Caco-2 (cell line): ENCODE measurements around the gene GNB1. TPM values are rescaled to one million over a fixed set of nuclear protein-coding genes. Genes with fewer than 3 reads are reported as not detected.

Experiments used
- BruUV-seq: library from RNA; stranded (reverse); fragments of 400-500 nt; replicated peaks from 2 replicates; lab custom pipeline; 2021; lab: Mats Ljungman, UMichigan
- CTCF ChIA-PET: fragments of 300-600 bp; sonication (Branson Sonifier 250); formaldehyde crosslinking; loops from one replicate; lab custom pipeline; 2022; ENCODE audit warnings: antibody characterized with exemption; lab: Charles Lee
- POLR2A ChIA-PET: fragments of 300-600 bp; sonication (Branson Sonifier 250); formaldehyde crosslinking; loops from one replicate; lab custom pipeline; 2022; ENCODE audit warnings: antibody characterized with exemption; lab: Charles Lee
- DNase-seq, 2 experiments: peaks; one replicate each; pipeline versions ENCODE4 v3.0.0 to v3.0.0-alpha.2; 2020 to 2022
- H3K27me3 ChIP-seq: replicated peaks from 2 replicates; pipeline ENCODE4 v1.6.0; 2011; ENCODE audit warnings: low read length; ENCODE audit not compliant: control insufficient read depth, insufficient read depth
- H3K36me3 ChIP-seq: 2 replicates; pipeline ENCODE4 v1.5.1; 2011; ENCODE audit warnings: low read length; ENCODE audit not compliant: control insufficient read depth, insufficient read depth
- H3K4me1 ChIP-seq: fragments of 250-450 bp; sonication (Bioruptor Pico); 2 replicates; pipeline ENCODE4 v1.5.1; 2020; ENCODE audit warnings: mild to moderate bottlenecking
- H3K4me3 ChIP-seq: 2 replicates; pipeline ENCODE4 v1.5.1; 2011; ENCODE audit warnings: low read depth, mild to moderate bottlenecking, control low read depth, low read length
- H3K9me3 ChIP-seq: fragments of 250-450 bp; sonication (Bioruptor Pico); 2 replicates; pipeline ENCODE4 v1.5.1; 2020; ENCODE audit warnings: mild to moderate bottlenecking, moderate library complexity
- H3K27ac Mint-ChIP-seq: one replicate; pipeline ENCODE4 v1.8.0; 2022; ENCODE audit warnings: mixed read lengths; ENCODE audit not compliant: unreplicated experiment
- H3K27me3 Mint-ChIP-seq: one replicate; pipeline ENCODE4 v1.8.0; 2022; ENCODE audit warnings: mixed read lengths; ENCODE audit not compliant: insufficient read depth, unreplicated experiment
- H3K36me3 Mint-ChIP-seq: one replicate; pipeline ENCODE4 v1.8.0; 2022; ENCODE audit warnings: mild to moderate bottlenecking, mixed read lengths; ENCODE audit not compliant: insufficient read depth, unreplicated experiment
- H3K4me1 Mint-ChIP-seq: one replicate; pipeline ENCODE4 v1.8.0; 2022; ENCODE audit warnings: low read depth, mixed read lengths; ENCODE audit not compliant: unreplicated experiment
- H3K4me3 Mint-ChIP-seq: one replicate; pipeline ENCODE4 v1.8.0; 2022; ENCODE audit warnings: mild to moderate bottlenecking, moderate library complexity, mixed read lengths; ENCODE audit not compliant: unreplicated experiment
- H3K9me3 Mint-ChIP-seq: one replicate; pipeline ENCODE4 v1.8.0; 2022; ENCODE audit warnings: mixed read lengths; ENCODE audit not compliant: unreplicated experiment
- intact Hi-C: fragments of 100-400 bp; cut with micrococcal nuclease; formaldehyde crosslinking; loops from one replicate; pipeline ENCODE4 v1.10.0; 2022; ENCODE audit not compliant: unreplicated experiment
- total RNA-seq: library from RNA; stranded (reverse); gene quantifications from 2 replicates; pipeline ENCODE4 v1.2.3, GENCODE V29; 2022
- TF ChIP-seq, protein P1 (sequence below), 2 experiments: fragments of 200-600 bp in 1 of 2; IDR thresholded peaks; 1 replicate in 1 of 2; 2 replicates in 1 of 2; pipeline versions ENCODE4 v1.5.1 to v1.8.0; 2011 to 2022; ENCODE audit warnings: antibody characterized with exemption in 1 of 2, control low read depth in 1 of 2, inconsistent platforms in 1 of 2, low read depth in 1 of 2, low read length in 1 of 2, mild to moderate bottlenecking in 1 of 2, moderate library complexity in 1 of 2; ENCODE audit not compliant: insufficient read depth in 1 of 2, severe bottlenecking in 1 of 2, unreplicated experiment in 1 of 2

The GNB1 gene
- total RNA-seq, 1 experiment from 2014 or later, result 301 TPM

DNA sequence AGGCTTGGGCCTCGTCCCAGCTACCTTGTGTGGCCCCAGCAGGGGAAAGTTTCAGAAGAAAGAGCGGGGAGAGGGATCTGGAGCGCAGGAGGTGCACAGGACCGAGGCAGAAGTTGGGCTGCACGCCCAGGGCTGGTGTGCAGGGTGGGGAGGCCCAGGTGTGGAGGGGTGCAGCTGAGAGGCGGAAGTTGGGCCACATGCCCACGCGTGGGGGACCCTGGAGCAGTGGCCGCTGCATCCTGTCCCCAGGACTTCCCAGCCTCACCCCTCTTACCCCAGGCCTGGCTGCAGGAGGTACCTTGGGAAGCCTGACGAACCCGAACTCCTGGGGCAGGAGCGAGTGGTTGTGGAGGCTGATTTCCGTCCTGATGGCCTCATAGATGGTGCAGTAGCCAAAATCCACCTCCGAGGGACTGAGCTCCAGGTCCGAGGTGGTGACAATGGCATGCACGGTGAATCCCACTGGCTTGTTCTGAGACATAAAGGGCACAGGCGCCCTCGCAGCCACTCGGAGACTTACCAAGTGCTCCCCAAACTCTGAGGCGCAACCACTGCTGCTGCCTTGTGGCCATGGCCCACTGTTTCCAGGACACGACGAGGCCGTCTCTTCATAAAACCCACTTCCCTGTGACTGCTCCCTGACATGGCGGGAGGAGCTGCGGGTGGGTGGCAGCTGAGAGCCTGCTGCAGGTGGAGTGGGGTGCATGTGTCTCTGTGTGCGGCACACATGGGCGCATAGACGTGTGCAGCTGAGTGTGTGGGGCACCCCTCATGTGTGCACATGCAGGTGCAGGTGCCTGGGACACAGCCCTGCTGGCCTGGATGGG lies 48.6 kb upstream of the GNB1 start:
- Mint-ChIP-seq H3K9me3 (no peaks in the 10 kb centered on the region), H3K4me1 (no peaks in the 10 kb centered on the region), H3K27me3 (no peaks in the 10 kb centered on the region), H3K36me3 (no peaks in the 10 kb centered on the region), H3K4me3 (no peak overlapping the region), H3K27ac (no peak overlapping the region)
- CTCF ChIA-PET, result no interaction called here
- TF ChIP-seq, protein P1, sequence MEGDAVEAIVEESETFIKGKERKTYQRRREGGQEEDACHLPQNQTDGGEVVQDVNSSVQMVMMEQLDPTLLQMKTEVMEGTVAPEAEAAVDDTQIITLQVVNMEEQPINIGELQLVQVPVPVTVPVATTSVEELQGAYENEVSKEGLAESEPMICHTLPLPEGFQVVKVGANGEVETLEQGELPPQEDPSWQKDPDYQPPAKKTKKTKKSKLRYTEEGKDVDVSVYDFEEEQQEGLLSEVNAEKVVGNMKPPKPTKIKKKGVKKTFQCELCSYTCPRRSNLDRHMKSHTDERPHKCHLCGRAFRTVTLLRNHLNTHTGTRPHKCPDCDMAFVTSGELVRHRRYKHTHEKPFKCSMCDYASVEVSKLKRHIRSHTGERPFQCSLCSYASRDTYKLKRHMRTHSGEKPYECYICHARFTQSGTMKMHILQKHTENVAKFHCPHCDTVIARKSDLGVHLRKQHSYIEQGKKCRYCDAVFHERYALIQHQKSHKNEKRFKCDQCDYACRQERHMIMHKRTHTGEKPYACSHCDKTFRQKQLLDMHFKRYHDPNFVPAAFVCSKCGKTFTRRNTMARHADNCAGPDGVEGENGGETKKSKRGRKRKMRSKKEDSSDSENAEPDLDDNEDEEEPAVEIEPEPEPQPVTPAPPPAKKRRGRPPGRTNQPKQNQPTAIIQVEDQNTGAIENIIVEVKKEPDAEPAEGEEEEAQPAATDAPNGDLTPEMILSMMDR (IDR thresholded peaks at IDR 0.05; ENCODE audit: insufficient read depth in 1 of 2, low read depth in 1 of 2, low read length in 1 of 2, severe bottlenecking in 1 of 2, unreplicated experiment in 1 of 2), result no peak
- H3K4me1 ChIP-seq, result no peaks in the 10 kb centered on the region
- no peaks in the 10 kb centered on the region for H3K9me3 ChIP-seq
- BruUV-seq, result no TSS peak
- H3K27me3 ChIP-seq, result no peaks in the 10 kb centered on the region
- intact Hi-C loops, result no loop called here
- H3K4me3 ChIP-seq, result no peak overlapping the region
- no peak for DNase-seq
- H3K36me3 ChIP-seq, result no peaks in the 10 kb centered on the region
- POLR2A ChIA-PET, result no interaction called here

DNA sequence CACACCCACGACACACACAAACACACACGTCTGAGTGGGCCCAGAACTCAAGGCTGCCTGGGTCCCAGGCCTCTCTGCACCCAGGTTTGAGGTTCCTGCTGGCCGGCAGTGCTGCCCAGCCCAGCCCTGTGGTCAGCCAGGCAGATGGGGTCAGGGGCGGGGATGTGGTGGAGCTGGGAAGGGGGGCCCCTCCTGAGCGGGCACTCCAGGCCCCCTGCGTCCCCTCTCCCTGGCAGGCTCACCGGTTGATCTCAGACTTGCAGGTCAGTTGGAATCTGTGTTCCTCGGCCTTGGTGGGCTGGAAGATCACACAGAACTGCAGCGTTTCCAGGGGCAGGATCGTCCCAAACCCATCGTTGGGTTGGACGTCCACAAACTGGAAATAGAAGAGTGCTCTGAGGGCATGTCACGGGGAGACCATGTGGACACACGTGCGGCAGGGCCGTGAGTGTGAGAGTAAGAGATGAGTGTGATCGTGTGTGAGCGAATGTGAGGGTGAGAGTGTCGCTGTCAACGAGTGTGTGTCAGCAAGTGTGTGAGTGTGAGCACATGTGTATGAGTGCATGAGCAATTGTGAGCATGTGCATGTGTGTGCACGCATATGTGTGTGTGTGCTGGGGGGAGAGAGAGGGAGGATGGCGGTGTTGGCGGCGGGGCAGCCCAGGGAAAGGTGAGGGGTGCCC lies 47.9 kb upstream of the GNB1 start:
- H3K36me3 ChIP-seq, result no peaks in the 10 kb centered on the region
- no peaks in the 10 kb centered on the region for H3K9me3 ChIP-seq
- TF ChIP-seq, protein P1 (IDR thresholded peaks at IDR 0.05; ENCODE audit: insufficient read depth in 1 of 2, low read depth in 1 of 2, low read length in 1 of 2, severe bottlenecking in 1 of 2, unreplicated experiment in 1 of 2), result no peak
- no peak overlapping the region for H3K4me3 Mint-ChIP-seq
- intact Hi-C loops, result no loop called here
- no peaks in the 10 kb centered on the region for H3K9me3 Mint-ChIP-seq
- DNase-seq, result no peak
- H3K27me3 Mint-ChIP-seq, result no peaks in the 10 kb centered on the region
- no peaks in the 10 kb centered on the region for H3K4me1 Mint-ChIP-seq
- H3K4me3 ChIP-seq, result no peak overlapping the region
- no peak overlapping the region for H3K27ac Mint-ChIP-seq
- BruUV-seq, result no TSS peak
- CTCF ChIA-PET, result no interaction called here
- H3K27me3 ChIP-seq, result no peaks in the 10 kb centered on the region
- no peaks in the 10 kb centered on the region for H3K4me1 ChIP-seq
- POLR2A ChIA-PET, result no interaction called here
- no peaks in the 10 kb centered on the region for H3K36me3 Mint-ChIP-seq

DNA sequence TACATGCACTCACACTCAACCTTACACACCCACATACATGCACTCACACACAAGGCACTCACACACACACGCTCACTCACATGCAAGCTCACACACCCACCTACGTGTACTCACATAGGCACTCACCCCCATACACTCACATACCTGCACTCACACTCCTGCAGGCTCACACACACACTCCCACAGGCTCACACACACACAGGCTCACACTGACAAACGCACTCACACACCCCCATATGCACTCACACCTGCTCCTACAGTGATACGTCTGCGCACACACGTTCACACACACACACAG lies 47.3 kb upstream of the GNB1 start:
- H3K4me1 Mint-ChIP-seq, result no peaks in the 10 kb centered on the region
- no peaks in the 10 kb centered on the region for H3K27me3 Mint-ChIP-seq
- no peaks in the 10 kb centered on the region for H3K4me1 ChIP-seq
- POLR2A ChIA-PET, result no interaction called here
- no TSS peak for BruUV-seq
- H3K4me3 ChIP-seq, result no peak overlapping the region
- no peaks in the 10 kb centered on the region for H3K27me3 ChIP-seq
- H3K27ac Mint-ChIP-seq, result no peak overlapping the region
- H3K9me3 Mint-ChIP-seq, result no peaks in the 10 kb centered on the region
- CTCF ChIA-PET, result no interaction called here
- H3K9me3 ChIP-seq, result no peaks in the 10 kb centered on the region
- intact Hi-C loops, result no loop called here
- DNase-seq, result no peak
- H3K36me3 Mint-ChIP-seq, result no peaks in the 10 kb centered on the region
- TF ChIP-seq, protein P1 (IDR thresholded peaks at IDR 0.05; ENCODE audit: insufficient read depth in 1 of 2, low read depth in 1 of 2, low read length in 1 of 2, severe bottlenecking in 1 of 2, unreplicated experiment in 1 of 2), result no peak
- no peaks in the 10 kb centered on the region for H3K36me3 ChIP-seq
- H3K4me3 Mint-ChIP-seq, result no peak overlapping the region
